ENCODE data around the gene SLC1A4.
A peak's percentile ranks its signal among the peaks of the same experiment; 100 is the strongest.

SLC1A4 gene

GRCh38 chr2:65056215-65057053 is 67.2 kb downstream of the SLC1A4 start, which contains the start of gene CEP68:
Gene CEP68, plus strand, starts transcription at chr2:65056416. Its CDS starts 13,029 bp downstream, at chr2:65069445.
- peak; percentile 98 for DNase-seq

- DNase-seq, result no peak
Measured at GRCh38 chr2:65057054-65057375, 67.8 kb downstream of the SLC1A4 start.

GRCh38 chr2:65057391-65058052 is 68.3 kb downstream of the SLC1A4 start:
- DNase-seq, result peak; percentile 69

GRCh38 chr2:65059071-65059470 is 69.9 kb downstream of the SLC1A4 start:
- no peak for DNase-seq

GRCh38 chr2:65061146-65061909 is 72.1 kb downstream of the SLC1A4 start:
- DNase-seq, result no peak

GRCh38 chr2:65061910-65062339 is 72.7 kb downstream of the SLC1A4 start:
- DNase-seq, result no peak

GRCh38 chr2:65062843-65063825 is 73.9 kb downstream of the SLC1A4 start:
- DNase-seq, result no peak

- peak; percentile 39 for DNase-seq
Measured at GRCh38 chr2:65064728-65065552, 75.7 kb downstream of the SLC1A4 start.

- no peak for DNase-seq
Measured at GRCh38 chr2:65067806-65068553, 78.8 kb downstream of the SLC1A4 start.

GRCh38 chr2:65069439-65069824 is 80.2 kb downstream of the SLC1A4 start:
- no peak for DNase-seq

- DNase-seq, result no peak
Measured at GRCh38 chr2:65070172-65070830, 81.1 kb downstream of the SLC1A4 start.

- DNase-seq, result no peak
Measured at GRCh38 chr2:65070856-65071255, 81.7 kb downstream of the SLC1A4 start.

GRCh38 chr2:65071499-65072180 is 82.4 kb downstream of the SLC1A4 start:
- DNase-seq, result no peak

GRCh38 chr2:65072181-65072970 is 83.2 kb downstream of the SLC1A4 start:
- no peak for DNase-seq

Data from stimulated activated CD4-positive, alpha-beta T cell treated with anti-CD3 and anti-CD28 coated beads, Interleukin-4, amount 100 ng/mL, for 24 hours (primary cell).